ENCODE results near the gene CCNB3.

- TF ChIP-seq EP300 (IDR thresholded peaks at IDR 0.05; ENCODE audit: low read length) = peak; percentile 60; the same call in 1 of the 2 replicates
- no peak for TF ChIP-seq BHLHE40 (IDR thresholded peaks at IDR 0.05; ENCODE audit: low read length)
- TF ChIP-seq POLR2AphosphoS5 (IDR thresholded peaks at IDR 0.05; ENCODE audit: control insufficient read depth, insufficient read depth, low read depth, low read length) = no peak
- no peak for TF ChIP-seq ZNF274 (IDR thresholded peaks at IDR 0.05; ENCODE audit: borderline replicate concordance, low read depth, low read length)
- TF ChIP-seq ZNF174 (CRISPR knock-in tag; IDR thresholded peaks at IDR 0.05) = no peak
- no peak for TF ChIP-seq YY1 (IDR thresholded peaks at IDR 0.05; ENCODE audit: borderline replicate concordance in 1 of 3, control insufficient read depth in 1 of 3, extremely low read depth in 1 of 3, insufficient read depth in 3 of 3, insufficient read length in 1 of 3, insufficient replicate concordance in 2 of 3, low read depth in 1 of 3, low read length in 2 of 3)
- no peak for TF ChIP-seq ZNF589 (CRISPR knock-in tag; IDR thresholded peaks at IDR 0.05; ENCODE audit: low read depth)
- no peak for TF ChIP-seq THAP7 (CRISPR knock-in tag; IDR thresholded peaks at IDR 0.05)
- TF ChIP-seq FOXJ3 (CRISPR knock-in tag; IDR thresholded peaks at IDR 0.05) = no peak
- TF ChIP-seq MCM7 (IDR thresholded peaks at IDR 0.05) = no peak
- TF ChIP-seq POLR2A (conservative IDR thresholded peaks at IDR 0.05) = no peak
- no peak for TF ChIP-seq EZH2 (IDR thresholded peaks at IDR 0.05; ENCODE audit: borderline replicate concordance, low read depth, low read length)
These were observed 34.8 kb upstream of the CCNB3 start for GRCh38 chrX:50169717-50170116.

Data from K562 (cell line).